ENCODE measurements around the gene DAG1.

- no peak for TF ChIP-seq POLR2A (IDR thresholded peaks at IDR 0.05; ENCODE audit: borderline replicate concordance, extremely low read depth, insufficient read depth, insufficient read length)
- no peak for TF ChIP-seq ZNF274 (IDR thresholded peaks at IDR 0.05; ENCODE audit: low read depth, low read length)
- no peak for TF ChIP-seq YY1 (IDR thresholded peaks at IDR 0.05; ENCODE audit: extremely low read depth, insufficient replicate concordance, low read depth, low read length)
- TF ChIP-seq CTCF (IDR thresholded peaks at IDR 0.05 in 2 of 3, conservative IDR thresholded peaks at IDR 0.05 in 1 of 3; ENCODE audit: borderline replicate concordance in 1 of 3, insufficient read depth in 1 of 3, low read depth in 2 of 3, low read length in 2 of 3): no peak
- TF ChIP-seq SRF (IDR thresholded peaks at IDR 0.05; ENCODE audit: low read depth): no peak
- TF ChIP-seq ELF1 (IDR thresholded peaks at IDR 0.05; ENCODE audit: borderline replicate concordance, low read depth): no peak
- no peak for TF ChIP-seq MAX (IDR thresholded peaks at IDR 0.05)
- no peak for TF ChIP-seq CBX3 (IDR thresholded peaks at IDR 0.05; ENCODE audit: low read depth)
- TF ChIP-seq POLR2AphosphoS5 (IDR thresholded peaks at IDR 0.05; ENCODE audit: low read depth, low read length): no peak
- no peak for TF ChIP-seq FOSL1 (IDR thresholded peaks at IDR 0.05; ENCODE audit: low read depth)
Measured at GRCh38 chr3:49470714-49471420, 800 bp downstream of the DAG1 start.

All from HCT116 (cell line).